Measurements from ENCODE around the gene AQP3. TPM values are rescaled to one million over a fixed set of nuclear protein-coding genes. Genes with fewer than 3 reads are reported as not detected.

The AQP3 gene
- total and polyA plus RNA-seq, 2 of the 8 experiments (the other 6 are each of a cell fraction or from before 2014, with no cell fraction given) = 2.6 to 7.6 TPM

DNA sequence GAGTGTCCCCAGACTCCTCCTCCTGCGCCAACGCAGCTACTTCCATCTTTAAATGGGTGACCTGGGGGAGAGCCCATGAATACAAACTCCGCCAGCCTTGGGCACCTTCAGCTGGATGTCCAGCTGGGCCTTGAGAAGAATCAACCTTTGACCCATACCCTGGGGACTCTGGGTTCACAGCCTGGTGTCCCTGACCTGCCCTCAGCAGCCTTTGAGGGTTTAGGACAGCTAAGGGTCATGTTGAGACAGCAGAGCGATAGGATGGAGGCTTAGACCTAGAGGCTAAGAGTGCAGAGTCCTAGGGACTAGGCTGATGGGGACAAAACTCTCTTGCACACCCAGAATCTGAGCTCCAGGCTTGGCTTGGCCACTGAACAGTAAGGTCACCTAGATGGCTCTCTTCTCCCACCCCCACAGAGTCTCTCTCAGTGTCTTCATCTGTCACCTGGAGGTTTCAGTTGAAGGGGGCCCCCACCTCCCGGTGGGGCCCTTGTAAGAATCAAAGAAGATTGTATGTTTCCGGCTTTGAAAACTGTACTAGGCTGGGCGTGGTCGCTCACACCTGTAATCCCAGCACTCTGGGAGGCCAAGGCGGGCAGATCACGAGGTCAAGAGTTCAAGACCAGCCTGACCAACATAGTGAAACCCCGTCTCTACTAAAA lies 6.7 kb upstream of the AQP3 start (continued):
- no peak for TF ChIP-seq EZH2 (IDR thresholded peaks at IDR 0.05; ENCODE audit: low read depth, low read length, severe bottlenecking)
- no peak for TF ChIP-seq CBX8 (IDR thresholded peaks at IDR 0.05; ENCODE audit: borderline replicate concordance, low read depth, low read length)
- no peak for TF ChIP-seq SP4 (IDR thresholded peaks at IDR 0.05; ENCODE audit: low read length)
- TF ChIP-seq CEBPB (IDR thresholded peaks at IDR 0.05; ENCODE audit: low read depth, low read length) = no peak
